D721Med (cell line): ENCODE data around the gene ZNF189.

ENCODE experiments used
- DNase-seq: peaks from one replicate; pipeline ENCODE4 v3.0.0; 2011; ENCODE audit warnings: low spot score; ENCODE audit not compliant: insufficient read length
- FAIRE-seq: peaks from 2 replicates; lab custom pipeline; 2011; peaks lifted over from hg19 to GRCh38; lab: Jason Lieb, UNC
- TF ChIP-seq, protein P1 (sequence below): IDR thresholded peaks from 2 replicates; pipeline ENCODE4 v1.5.1; 2012; ENCODE audit warnings: mild to moderate bottlenecking, control low read depth; ENCODE audit not compliant: insufficient read depth; ENCODE audit errors: missing control alignments

Gene ZNF189

DNA sequence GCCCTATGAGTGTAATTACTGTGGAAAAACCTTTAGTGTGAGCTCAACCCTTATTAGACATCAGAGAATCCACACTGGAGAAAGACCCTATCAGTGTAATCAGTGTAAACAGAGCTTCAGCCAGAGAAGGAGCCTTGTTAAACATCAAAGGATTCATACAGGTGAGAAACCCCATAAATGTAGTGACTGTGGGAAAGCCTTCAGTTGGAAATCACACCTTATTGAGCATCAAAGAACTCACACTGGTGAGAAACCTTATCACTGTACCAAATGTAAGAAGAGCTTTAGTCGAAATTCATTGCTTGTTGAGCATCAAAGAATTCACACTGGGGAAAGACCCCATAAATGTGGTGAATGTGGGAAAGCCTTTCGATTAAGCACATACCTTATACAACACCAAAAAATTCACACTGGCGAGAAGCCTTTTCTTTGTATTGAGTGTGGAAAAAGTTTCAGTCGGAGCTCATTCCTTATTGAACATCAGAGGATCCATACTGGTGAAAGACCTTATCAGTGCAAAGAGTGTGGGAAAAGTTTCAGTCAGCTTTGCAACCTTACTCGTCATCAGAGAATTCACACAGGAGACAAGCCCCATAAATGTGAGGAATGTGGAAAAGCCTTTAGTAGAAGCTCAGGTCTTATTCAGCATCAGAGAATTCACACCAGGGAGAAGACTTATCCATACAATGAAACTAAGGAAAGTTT, 9.9 kb downstream of the ZNF189 start:
- DNase-seq, result no peak
- FAIRE-seq, result no peak
- TF ChIP-seq, protein P1, sequence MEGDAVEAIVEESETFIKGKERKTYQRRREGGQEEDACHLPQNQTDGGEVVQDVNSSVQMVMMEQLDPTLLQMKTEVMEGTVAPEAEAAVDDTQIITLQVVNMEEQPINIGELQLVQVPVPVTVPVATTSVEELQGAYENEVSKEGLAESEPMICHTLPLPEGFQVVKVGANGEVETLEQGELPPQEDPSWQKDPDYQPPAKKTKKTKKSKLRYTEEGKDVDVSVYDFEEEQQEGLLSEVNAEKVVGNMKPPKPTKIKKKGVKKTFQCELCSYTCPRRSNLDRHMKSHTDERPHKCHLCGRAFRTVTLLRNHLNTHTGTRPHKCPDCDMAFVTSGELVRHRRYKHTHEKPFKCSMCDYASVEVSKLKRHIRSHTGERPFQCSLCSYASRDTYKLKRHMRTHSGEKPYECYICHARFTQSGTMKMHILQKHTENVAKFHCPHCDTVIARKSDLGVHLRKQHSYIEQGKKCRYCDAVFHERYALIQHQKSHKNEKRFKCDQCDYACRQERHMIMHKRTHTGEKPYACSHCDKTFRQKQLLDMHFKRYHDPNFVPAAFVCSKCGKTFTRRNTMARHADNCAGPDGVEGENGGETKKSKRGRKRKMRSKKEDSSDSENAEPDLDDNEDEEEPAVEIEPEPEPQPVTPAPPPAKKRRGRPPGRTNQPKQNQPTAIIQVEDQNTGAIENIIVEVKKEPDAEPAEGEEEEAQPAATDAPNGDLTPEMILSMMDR, result no peak

DNA sequence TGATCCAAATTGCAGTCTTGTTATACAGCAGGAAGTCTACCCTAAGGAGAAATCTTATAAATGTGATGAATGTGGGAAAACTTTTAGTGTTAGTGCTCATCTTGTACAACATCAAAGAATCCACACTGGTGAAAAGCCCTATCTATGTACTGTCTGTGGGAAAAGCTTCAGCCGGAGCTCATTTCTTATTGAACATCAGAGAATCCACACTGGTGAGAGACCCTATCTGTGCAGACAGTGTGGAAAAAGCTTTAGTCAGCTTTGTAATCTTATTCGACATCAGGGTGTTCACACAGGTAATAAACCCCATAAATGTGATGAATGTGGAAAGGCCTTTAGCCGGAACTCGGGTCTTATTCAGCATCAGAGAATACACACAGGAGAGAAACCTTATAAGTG, 10.4 kb downstream of the ZNF189 start:
- DNase-seq (no peak), FAIRE-seq (no peak)
- TF ChIP-seq, protein P1, result no peak

DNA sequence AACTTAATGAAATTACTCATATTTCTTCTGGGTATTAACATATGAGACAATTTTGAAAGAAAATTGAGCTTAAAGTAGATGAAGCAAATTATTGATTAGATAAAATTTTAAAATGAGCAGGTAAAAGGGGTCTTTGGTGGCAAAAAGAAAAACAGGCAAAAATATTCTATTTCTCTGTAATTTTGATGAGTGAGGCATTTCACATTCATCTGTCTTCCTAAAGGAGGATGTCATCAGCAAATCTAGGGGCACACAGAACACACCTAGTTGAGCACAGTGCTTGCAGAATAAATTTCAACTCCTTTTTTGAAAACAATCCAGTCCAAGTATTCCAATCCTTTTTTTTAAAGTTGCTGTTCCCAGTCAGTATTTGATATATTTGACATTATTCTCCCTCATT, 16.2 kb downstream of the ZNF189 start:
- DNase-seq (no peak), FAIRE-seq (no peak)
- TF ChIP-seq, protein P1, result no peak

DNA sequence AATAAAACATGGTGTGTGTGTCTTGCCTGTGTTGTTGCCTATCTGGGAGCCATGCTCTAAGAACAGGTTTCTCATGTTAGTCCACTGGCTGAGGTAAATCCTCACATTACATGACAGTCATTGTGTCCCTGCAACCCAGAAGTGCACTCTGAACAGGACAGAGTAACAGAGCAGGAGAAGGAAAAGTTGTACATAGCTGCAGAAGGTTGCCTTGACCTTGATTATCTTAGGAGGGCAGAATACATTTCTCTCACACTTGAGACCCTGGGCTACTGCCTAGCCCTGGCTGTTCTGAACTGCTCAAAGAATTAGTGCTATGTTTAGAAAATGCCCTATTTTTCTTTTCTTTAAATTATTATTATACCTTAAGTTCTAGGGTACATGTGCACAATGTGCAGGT, 16.9 kb downstream of the ZNF189 start:
- DNase-seq, result no peak
- no peak for FAIRE-seq
- TF ChIP-seq, protein P1, result no peak

DNA sequence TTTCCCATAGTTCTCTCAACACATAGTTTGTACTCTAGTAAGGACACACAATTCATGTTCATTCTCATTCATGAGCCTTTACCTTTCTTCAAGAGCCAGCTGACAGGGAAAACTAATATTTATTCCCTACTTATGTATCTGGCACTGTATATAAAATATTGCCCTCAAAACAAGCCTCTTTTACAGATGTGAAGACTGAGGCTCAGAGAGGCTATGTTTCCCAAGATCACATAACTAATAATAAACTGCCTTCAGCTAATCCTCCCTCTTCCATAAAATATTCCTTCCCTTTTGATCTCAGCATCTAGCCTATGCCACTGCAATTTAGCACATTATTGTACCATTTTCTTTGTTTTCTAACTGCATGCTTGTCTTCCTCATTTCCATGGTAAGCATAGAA, 18.7 kb downstream of the ZNF189 start:
- no peak for DNase-seq
- TF ChIP-seq, protein P1, result no peak
- FAIRE-seq, result no peak

GRCh38 chr9:101417977-101418376, 19.3 kb downstream of the ZNF189 start:
- FAIRE-seq, result no peak
- TF ChIP-seq, protein P1, result no peak
- DNase-seq, result no peak
